ENCODE results near the gene SORCS3.

Gene SORCS3

DNA sequence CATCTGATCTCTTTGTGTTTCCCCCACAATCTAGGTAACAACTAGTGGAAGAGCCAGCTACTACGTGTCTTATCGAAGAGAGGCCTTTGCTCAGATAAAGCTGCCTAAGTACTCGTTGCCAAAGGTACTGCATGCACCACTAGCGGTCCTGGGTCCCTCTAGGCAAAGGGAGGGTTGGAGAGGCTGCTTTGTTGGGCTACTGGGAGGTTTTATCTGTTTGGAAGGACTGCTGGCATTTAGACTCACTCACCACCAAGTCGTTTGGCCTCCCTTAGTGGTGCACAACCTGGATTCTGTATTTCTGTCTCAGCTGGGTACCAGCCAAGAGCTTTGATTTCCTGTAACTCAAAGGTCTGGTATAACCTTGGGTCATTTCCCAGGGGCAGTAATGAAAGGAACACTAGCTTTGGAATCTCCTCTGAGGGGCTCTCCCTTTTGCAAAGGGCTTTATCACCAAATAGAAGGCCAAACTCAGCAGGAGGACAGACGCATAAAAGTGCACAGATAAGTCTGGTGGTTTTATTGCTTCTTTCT lies 498.3 kb downstream of the SORCS3 start:
- DNase-seq: no peak

DNA sequence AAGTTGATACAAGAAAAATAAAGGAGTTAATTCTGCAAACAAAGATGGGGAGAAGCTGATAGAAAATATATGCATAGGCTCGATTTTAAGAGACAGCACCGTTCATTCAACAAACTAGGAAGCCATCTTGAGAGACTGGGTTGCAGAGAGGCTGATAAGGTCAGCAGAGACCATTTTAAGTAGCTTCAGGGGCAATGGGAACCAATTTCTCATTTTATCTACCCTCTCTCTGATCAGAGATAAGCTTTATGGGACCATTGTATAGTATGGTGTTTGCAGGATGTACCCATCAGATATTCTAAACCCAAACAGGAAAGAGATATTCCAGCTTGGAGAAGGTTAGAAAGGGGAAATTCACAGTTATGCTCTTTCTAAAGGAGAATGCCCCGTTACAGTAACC lies 499.5 kb downstream of the SORCS3 start:
- DNase-seq: no peak

GRCh38 chr10:105145711-105146110 lies 504.6 kb downstream of the SORCS3 start:
- DNase-seq: no peak

GRCh38 chr10:105146436-105146835 lies 505.3 kb downstream of the SORCS3 start:
- no peak for DNase-seq

DNA sequence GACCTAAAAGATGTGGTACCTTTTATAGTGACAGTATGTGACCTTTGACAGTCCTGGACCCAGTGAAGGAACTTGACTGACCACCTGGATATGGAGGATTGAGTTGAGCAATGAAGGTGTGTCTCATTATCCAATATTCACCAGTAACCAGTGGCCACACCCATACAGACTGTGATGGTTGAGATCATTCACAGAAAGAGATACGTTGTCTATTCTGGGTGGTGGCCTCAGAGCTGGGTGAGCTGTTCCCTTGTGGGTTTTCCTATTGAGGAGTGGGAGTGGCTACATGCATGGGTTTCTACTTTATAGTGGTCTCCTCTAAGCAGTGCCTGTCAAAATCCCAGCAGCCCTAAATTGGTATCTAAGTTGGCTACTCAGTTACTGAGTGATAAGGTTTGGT lies 507.4 kb downstream of the SORCS3 start:
- DNase-seq: no peak

- no peak for DNase-seq
Measured at GRCh38 chr10:105148921-105149320, 507.8 kb downstream of the SORCS3 start.

- no peak for DNase-seq
Measured at GRCh38 chr10:105149371-105149891, 508.3 kb downstream of the SORCS3 start.

DNA sequence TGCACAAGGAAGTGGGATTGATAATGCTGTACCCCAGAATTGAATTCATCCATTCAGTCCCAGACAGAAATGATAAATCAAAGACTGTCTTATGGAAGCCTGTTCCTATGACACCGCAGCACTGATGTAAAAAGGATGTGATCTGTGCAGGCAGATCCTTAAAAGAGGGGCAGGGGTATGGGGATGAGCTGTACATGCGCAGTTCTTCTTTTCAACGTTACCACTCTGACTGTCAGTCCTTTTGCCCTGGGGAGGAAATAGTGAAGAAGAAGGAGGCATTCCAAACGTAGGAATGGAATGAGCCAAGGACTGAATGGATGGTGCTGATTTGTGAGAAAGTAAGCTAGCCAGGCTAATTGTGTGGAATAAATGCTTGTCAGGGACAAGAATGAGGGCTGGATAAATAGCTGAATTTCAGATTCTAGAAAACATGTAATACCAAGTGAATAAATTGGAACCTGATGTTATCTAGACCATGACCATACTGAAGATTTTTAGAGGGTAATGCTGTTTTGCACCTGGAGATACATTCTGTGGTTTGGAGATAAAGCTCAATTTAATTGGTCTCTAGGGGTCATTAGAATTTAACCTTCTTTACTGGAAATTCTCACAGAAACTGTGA lies 509.3 kb downstream of the SORCS3 start:
- DNase-seq: no peak

DNA sequence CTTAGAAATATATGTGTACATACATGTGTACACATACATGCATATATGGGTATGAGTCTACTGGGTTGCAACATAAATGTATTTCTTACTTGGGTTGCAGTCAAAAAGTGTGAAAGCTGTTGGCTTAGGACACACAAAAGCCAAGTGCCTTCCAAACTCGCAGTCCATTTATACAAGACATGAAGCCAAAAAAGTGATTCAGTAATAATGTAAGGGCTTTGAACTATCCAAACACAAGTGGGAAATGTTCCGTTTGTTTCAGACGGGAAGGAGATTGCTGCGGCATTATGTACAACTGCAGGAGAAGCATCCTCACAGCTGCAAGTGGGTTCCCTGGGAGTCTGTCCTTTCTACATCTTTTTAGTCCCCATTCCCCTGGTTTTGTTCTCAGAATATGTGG lies 513.6 kb downstream of the SORCS3 start:
- no peak for DNase-seq

- DNase-seq: no peak
Measured at GRCh38 chr10:105159268-105159667, 518.2 kb downstream of the SORCS3 start.

- no peak for DNase-seq
Measured at GRCh38 chr10:105161149-105161548, 520.1 kb downstream of the SORCS3 start.

GRCh38 chr10:105161767-105162166 lies 520.7 kb downstream of the SORCS3 start:
- no peak for DNase-seq

- DNase-seq: no peak
Measured at GRCh38 chr10:105170521-105170920, 529.4 kb downstream of the SORCS3 start.

DNA sequence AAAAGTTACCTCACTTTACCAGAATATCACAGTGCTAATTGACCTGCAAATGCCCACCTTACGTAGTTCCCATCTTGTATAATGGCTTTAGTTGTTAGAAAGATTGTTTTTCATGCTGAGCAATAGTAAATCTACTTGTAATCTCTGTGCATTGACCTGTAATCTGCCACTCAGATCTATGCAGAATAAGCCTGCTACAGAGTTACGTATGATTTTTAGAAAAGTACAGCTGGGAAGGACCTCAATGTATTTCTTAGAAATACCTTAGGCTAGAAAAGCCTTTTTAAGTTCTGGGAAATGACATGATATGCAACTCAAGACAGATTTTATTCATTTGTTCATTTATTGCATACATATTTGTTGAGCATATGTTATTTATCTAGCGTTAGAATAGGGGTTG lies 530.9 kb downstream of the SORCS3 start:
- no peak for DNase-seq

DNA sequence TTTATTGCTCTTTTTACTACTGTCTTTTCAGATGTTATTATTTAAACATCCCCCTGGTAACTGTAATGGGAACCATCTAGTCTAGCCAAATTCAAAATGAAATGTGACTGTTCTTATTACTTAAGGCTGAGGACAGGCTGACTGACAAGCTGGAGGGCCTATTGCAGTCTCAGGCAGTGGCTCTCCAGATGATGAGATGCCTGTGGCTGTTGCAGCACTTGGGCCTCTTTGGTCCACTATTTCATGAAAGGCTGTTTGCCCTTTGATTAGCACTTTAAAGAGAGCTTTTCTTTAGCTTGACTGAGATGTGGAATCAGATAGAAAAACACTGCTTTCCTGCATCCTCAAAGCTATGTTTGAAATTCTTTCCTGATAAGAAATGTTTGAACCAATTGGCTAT lies 540.5 kb downstream of the SORCS3 start:
- no peak for DNase-seq

GRCh38 chr10:105183536-105183935 lies 542.4 kb downstream of the SORCS3 start:
- DNase-seq: no peak

DNA sequence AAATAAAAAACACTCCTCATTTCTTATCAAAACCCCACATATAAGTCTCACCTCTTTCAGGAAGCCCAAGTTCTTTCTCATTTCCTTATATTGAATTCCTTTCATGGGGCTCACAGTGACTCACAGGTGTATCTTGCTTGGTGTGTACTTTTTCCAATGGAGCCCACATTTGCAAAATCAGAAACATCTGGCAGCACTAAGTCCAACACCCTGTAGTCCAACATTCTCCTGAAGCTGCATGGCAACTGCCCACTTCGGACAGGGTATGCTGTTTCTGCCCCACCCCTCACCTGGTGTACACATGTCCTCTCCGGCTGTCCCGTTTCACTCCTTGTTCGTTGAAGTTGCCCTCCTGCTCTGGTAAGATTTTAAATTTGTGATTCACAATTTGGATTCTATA lies 544.1 kb downstream of the SORCS3 start:
- DNase-seq: no peak

DNA sequence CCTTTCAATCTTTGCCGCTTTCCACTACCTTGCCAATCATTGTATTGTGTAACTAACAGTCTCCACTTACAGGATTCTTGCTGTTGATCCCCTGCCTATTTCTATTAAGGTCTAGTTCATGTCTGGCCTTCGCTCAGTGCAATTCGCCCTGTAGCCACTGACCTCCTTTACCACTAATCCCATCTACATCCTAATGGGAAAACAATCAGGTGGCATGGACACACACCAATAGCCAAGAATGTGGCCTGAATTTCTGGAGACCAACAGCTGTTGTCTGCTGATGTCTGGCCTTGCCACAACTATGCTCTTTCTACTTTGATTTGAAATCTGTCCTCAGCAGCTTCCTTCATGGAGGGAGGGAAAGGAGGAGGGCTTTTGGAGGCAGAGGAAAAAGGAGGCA lies 546.2 kb downstream of the SORCS3 start:
- no peak for DNase-seq

DNA sequence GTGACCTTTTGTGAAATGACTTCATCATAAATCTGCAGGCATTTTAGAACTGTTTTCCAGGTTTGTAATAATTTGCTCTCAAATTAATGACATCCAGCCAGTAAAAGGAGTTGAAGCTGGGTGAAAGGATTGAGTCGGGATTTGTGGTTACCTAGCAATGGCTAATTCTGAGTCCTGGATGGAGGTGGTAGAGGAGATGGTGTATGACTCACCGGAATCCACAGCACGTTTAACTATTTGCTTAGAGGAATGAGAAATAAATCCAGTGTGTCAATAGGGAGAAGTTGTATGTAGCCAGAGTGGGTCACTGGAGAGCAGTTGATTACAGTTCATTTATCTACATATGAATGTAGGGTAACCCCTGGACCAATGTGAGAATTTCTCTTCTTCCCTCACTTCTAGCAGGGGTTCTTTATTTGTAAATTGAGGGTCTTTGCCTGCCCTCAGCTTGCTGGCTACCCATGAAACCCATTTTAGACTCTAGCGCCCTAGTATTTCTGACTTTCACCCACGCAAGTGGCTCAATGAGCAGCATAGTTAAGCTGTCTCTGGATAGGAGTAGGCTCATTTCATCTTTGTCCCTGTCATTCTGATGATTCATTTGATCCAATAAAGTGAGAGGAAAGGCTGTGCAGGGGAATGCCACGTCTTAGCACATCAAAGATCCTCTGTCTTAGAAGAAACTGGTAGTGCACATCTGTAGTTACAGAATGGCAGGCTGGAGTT lies 547.8 kb downstream of the SORCS3 start:
- DNase-seq: no peak

- DNase-seq: no peak
Measured at GRCh38 chr10:105189463-105189800, 548.3 kb downstream of the SORCS3 start.

GRCh38 chr10:105192146-105192545 lies 551.1 kb downstream of the SORCS3 start:
- DNase-seq: no peak

GRCh38 chr10:105192861-105193260 lies 551.8 kb downstream of the SORCS3 start:
- DNase-seq: no peak

- no peak for DNase-seq
Measured at GRCh38 chr10:105195831-105196230, 554.7 kb downstream of the SORCS3 start.

GRCh38 chr10:105197598-105198364 lies 556.7 kb downstream of the SORCS3 start:
- no peak for DNase-seq

All from activated CD8-positive, alpha-beta memory T cell treated with anti-CD3 and anti-CD28 coated beads for 24 hours (primary cell).